HepG2 (cell line): Measurements from ENCODE around the gene PDK2. TPM values are rescaled to one million over a fixed set of nuclear protein-coding genes. Genes with fewer than 3 reads are reported as not detected.
A peak's percentile ranks its signal among the peaks of the same experiment; 100 is the strongest.

Experiments used
- ATF7 ChIP-seq, 2 experiments: fragments of 450-650 bp in 1 of 2; sonication (generic) in 1 of 2; formaldehyde crosslinking in 1 of 2; IDR thresholded peaks; 2 replicates each; pipeline versions ENCODE4 v1.4.0 to v1.6.1; 2016 to 2020; ENCODE audit warnings: antibody characterized with exemption in 1 of 2, mild to moderate bottlenecking in 1 of 2, missing genetic modification reagents in 1 of 2
- ELF4 ChIP-seq: sonication (generic); formaldehyde crosslinking; IDR thresholded peaks from 2 replicates; pipeline ENCODE4 v1.5.0; 2020; ENCODE audit warnings: missing genetic modification reagents, mild to moderate bottlenecking, moderate library complexity, borderline replicate concordance
- KLF6 ChIP-seq: IDR thresholded peaks from 2 replicates; pipeline ENCODE4 v1.8.0; 2016; ENCODE audit warnings: missing biosample characterization, missing genetic modification reagents
- MIER2 ChIP-seq: IDR thresholded peaks from 2 replicates; pipeline ENCODE4 v1.6.1; 2016; ENCODE audit warnings: missing biosample characterization, missing genetic modification reagents
- NFE2L1 ChIP-seq: sonication (generic); formaldehyde crosslinking; IDR thresholded peaks from 2 replicates; pipeline ENCODE4 v1.4.0; 2020; ENCODE audit warnings: missing genetic modification reagents, mild to moderate bottlenecking, borderline replicate concordance
- NFYB ChIP-seq: sonication (generic); formaldehyde crosslinking; IDR thresholded peaks from 2 replicates; pipeline ENCODE4 v1.4.0; 2020; ENCODE audit warnings: missing genetic modification reagents
- NR2F2 ChIP-seq: IDR thresholded peaks from 2 replicates; pipeline ENCODE4 v1.6.1; 2012; ENCODE audit warnings: low read depth, inconsistent platforms, borderline replicate concordance
- SP4 ChIP-seq: sonication (generic); formaldehyde crosslinking; IDR thresholded peaks from 2 replicates; pipeline ENCODE4 v1.8.1; 2023; ENCODE audit warnings: mild to moderate bottlenecking, missing genetic modification reagents
- TAF1 ChIP-seq: sonication (generic); formaldehyde crosslinking; IDR thresholded peaks from 2 replicates; pipeline ENCODE4 v1.4.0; 2020; ENCODE audit warnings: missing genetic modification reagents
- ZBTB7A ChIP-seq: sonication (generic); formaldehyde crosslinking; IDR thresholded peaks from 2 replicates; pipeline ENCODE4 v1.8.0; 2022; ENCODE audit warnings: mild to moderate bottlenecking, missing genetic modification reagents
- ZNF350 ChIP-seq: sonication (generic); formaldehyde crosslinking; IDR thresholded peaks from 2 replicates; pipeline ENCODE4 v1.4.0; 2020; ENCODE audit warnings: mild to moderate bottlenecking, low read depth, missing genetic modification reagents, borderline replicate concordance
- ZNF446 ChIP-seq: sonication (generic); formaldehyde crosslinking; IDR thresholded peaks from 2 replicates; pipeline ENCODE4 v1.5.0; 2020; ENCODE audit warnings: mild to moderate bottlenecking, missing genetic modification reagents
- polyA plus RNA-seq, 8 experiments: library from polyadenylated mRNA; depleted of rRNA in 3 of 8; stranded (reverse) in 7 of 8; unstranded in 1 of 8; fragments of >200 nt; fragmentation: Illumina TruSeq in 4 of 8; extraction: Trizol in 4 of 8; gene quantifications; 2 replicates each; pipeline versions ENCODE4 v1.2.1 to v1.2.3, GENCODE V29; 2011 to 2016; ENCODE audit warnings: low read depth in 4 of 8, missing spikeins in 1 of 8, mixed read lengths in 1 of 8; ENCODE audit not compliant: insufficient read depth in 1 of 8
- total RNA-seq, 5 experiments: library from RNA; depleted of rRNA; stranded (reverse); fragments of >200 nt; fragmentation: Illumina TruSeq; extraction: Trizol; gene quantifications; 2 replicates each; pipeline ENCODE4 v1.2.3, GENCODE V29; 2016; ENCODE audit warnings: low read depth in 1 of 5
- TF ChIP-seq, protein P1 (sequence below): sonication (generic); formaldehyde crosslinking; IDR thresholded peaks from 2 replicates; pipeline ENCODE4 v1.5.0; 2020; ENCODE audit warnings: mild to moderate bottlenecking, missing genetic modification reagents
- TF ChIP-seq, protein P2 (sequence below): sonication (generic); formaldehyde crosslinking; conservative IDR thresholded peaks from 2 replicates; pipeline ENCODE4 v1.8.0; 2022; ENCODE audit warnings: missing genetic modification reagents
- TF ChIP-seq, protein P3 (sequence below): IDR thresholded peaks from 2 replicates; pipeline ENCODE4 v1.6.1; 2012; ENCODE audit warnings: inconsistent platforms
- TF ChIP-seq, protein P4 (sequence below): sonication (generic); formaldehyde crosslinking; IDR thresholded peaks from 2 replicates; pipeline ENCODE4 v1.8.1; 2023; ENCODE audit warnings: missing genetic modification reagents, inconsistent platforms, borderline replicate concordance
- TF ChIP-seq, protein P5 (sequence below): sonication (generic); formaldehyde crosslinking; IDR thresholded peaks from 2 replicates; pipeline ENCODE4 v1.4.0; 2020; ENCODE audit warnings: mild to moderate bottlenecking, low read depth, missing genetic modification reagents
- TF ChIP-seq, protein P6 (sequence below): IDR thresholded peaks from 2 replicates; pipeline ENCODE4 v1.6.1; 2016; ENCODE audit warnings: low read depth
- TF ChIP-seq, protein P7 (sequence below): sonication (generic); formaldehyde crosslinking; IDR thresholded peaks from 2 replicates; pipeline ENCODE4 v1.8.1; 2023; ENCODE audit warnings: mild to moderate bottlenecking, moderate library complexity, missing genetic modification reagents

The PDK2 gene
- total and polyA plus RNA-seq, 2 of the 13 experiments (the other 11 are each of a cell fraction or from before 2014, with no cell fraction given) = 18.5 to 59.7 TPM

DNA sequence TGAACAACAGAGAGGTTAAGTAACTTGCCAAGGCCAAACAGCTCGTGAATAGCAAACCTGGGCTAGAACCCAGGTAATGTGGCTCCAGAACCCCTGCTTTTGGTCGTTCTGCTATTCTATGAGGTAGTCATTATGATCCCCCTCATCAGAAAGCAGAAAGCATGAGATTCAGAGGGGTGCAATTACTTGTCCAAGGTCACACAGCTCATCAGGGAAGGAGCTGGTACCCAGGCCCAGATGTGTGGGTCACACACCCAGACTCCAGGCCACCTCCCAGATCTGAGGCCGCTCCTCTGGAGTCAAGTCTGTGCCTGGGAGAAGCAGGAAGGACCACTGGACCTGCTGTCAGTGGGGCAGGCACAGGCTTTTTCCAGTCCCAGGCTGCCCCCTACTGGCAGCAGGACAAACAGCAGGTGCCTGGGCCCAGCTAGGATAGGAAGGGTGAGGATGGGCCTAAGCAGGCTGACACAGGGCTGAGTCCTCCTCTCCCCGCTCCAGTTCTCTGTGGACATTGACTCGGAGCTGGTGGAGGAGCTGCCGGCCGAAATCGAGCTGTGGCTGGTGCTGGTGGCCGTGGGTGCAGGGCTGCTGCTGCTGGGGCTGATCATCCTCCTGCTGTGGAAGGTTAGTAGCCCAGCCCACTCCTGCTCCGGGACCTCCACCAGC is 7.8 kb upstream of the PDK2 start (continued):
- TF ChIP-seq KLF6 (CRISPR knock-in tag) (no peak), NFYB (no peak), ZBTB7A (CRISPR knock-in tag) (no peak), ELF4 (CRISPR knock-in tag) (no peak), ZNF446 (CRISPR knock-in tag) (no peak), MIER2 (0 out of 2 replicates have a peak, but pooled peaks have one; percentile 48), SP4 (CRISPR knock-in tag) (no peak), ATF7 (IDR thresholded peaks at IDR 0.05) (no peak), ATF7 (CRISPR knock-in tag; IDR thresholded peaks at IDR 0.05) (no peak), TAF1 (no peak), NFE2L1 (CRISPR knock-in tag) (no peak), NR2F2 (no peak), ZNF350 (no peak; the same call in 1 of the 2 replicates)
- TF ChIP-seq, protein P1, sequence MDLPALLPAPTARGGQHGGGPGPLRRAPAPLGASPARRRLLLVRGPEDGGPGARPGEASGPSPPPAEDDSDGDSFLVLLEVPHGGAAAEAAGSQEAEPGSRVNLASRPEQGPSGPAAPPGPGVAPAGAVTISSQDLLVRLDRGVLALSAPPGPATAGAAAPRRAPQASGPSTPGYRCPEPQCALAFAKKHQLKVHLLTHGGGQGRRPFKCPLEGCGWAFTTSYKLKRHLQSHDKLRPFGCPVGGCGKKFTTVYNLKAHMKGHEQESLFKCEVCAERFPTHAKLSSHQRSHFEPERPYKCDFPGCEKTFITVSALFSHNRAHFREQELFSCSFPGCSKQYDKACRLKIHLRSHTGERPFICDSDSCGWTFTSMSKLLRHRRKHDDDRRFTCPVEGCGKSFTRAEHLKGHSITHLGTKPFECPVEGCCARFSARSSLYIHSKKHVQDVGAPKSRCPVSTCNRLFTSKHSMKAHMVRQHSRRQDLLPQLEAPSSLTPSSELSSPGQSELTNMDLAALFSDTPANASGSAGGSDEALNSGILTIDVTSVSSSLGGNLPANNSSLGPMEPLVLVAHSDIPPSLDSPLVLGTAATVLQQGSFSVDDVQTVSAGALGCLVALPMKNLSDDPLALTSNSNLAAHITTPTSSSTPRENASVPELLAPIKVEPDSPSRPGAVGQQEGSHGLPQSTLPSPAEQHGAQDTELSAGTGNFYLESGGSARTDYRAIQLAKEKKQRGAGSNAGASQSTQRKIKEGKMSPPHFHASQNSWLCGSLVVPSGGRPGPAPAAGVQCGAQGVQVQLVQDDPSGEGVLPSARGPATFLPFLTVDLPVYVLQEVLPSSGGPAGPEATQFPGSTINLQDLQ = no peak
- TF ChIP-seq, protein P2, sequence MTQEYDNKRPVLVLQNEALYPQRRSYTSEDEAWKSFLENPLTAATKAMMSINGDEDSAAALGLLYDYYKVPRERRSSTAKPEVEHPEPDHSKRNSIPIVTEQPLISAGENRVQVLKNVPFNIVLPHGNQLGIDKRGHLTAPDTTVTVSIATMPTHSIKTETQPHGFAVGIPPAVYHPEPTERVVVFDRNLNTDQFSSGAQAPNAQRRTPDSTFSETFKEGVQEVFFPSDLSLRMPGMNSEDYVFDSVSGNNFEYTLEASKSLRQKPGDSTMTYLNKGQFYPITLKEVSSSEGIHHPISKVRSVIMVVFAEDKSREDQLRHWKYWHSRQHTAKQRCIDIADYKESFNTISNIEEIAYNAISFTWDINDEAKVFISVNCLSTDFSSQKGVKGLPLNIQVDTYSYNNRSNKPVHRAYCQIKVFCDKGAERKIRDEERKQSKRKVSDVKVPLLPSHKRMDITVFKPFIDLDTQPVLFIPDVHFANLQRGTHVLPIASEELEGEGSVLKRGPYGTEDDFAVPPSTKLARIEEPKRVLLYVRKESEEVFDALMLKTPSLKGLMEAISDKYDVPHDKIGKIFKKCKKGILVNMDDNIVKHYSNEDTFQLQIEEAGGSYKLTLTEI (CRISPR knock-in tag) = no peak
- TF ChIP-seq, protein P3, sequence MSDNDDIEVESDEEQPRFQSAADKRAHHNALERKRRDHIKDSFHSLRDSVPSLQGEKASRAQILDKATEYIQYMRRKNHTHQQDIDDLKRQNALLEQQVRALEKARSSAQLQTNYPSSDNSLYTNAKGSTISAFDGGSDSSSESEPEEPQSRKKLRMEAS = no peak
- TF ChIP-seq, protein P4, sequence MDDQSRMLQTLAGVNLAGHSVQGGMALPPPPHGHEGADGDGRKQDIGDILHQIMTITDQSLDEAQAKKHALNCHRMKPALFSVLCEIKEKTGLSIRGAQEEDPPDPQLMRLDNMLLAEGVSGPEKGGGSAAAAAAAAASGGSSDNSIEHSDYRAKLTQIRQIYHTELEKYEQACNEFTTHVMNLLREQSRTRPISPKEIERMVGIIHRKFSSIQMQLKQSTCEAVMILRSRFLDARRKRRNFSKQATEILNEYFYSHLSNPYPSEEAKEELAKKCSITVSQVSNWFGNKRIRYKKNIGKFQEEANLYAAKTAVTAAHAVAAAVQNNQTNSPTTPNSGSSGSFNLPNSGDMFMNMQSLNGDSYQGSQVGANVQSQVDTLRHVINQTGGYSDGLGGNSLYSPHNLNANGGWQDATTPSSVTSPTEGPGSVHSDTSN (CRISPR knock-in tag) = no peak
- TF ChIP-seq, protein P5, sequence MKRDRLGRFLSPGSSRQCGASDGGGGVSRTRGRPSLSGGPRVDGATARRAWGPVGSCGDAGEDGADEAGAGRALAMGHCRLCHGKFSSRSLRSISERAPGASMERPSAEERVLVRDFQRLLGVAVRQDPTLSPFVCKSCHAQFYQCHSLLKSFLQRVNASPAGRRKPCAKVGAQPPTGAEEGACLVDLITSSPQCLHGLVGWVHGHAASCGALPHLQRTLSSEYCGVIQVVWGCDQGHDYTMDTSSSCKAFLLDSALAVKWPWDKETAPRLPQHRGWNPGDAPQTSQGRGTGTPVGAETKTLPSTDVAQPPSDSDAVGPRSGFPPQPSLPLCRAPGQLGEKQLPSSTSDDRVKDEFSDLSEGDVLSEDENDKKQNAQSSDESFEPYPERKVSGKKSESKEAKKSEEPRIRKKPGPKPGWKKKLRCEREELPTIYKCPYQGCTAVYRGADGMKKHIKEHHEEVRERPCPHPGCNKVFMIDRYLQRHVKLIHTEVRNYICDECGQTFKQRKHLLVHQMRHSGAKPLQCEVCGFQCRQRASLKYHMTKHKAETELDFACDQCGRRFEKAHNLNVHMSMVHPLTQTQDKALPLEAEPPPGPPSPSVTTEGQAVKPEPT (CRISPR knock-in tag) = no peak
- TF ChIP-seq, protein P6, sequence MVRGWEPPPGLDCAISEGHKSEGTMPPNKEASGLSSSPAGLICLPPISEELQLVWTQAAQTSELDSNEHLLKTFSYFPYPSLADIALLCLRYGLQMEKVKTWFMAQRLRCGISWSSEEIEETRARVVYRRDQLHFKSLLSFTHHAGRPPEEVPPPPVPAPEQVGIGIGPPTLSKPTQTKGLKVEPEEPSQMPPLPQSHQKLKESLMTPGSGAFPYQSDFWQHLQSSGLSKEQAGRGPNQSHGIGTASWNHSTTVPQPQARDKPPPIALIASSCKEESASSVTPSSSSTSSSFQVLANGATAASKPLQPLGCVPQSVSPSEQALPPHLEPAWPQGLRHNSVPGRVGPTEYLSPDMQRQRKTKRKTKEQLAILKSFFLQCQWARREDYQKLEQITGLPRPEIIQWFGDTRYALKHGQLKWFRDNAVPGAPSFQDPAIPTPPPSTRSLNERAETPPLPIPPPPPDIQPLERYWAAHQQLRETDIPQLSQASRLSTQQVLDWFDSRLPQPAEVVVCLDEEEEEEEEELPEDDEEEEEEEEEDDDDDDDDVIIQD (CRISPR knock-in tag) = no peak
- TF ChIP-seq, protein P7, sequence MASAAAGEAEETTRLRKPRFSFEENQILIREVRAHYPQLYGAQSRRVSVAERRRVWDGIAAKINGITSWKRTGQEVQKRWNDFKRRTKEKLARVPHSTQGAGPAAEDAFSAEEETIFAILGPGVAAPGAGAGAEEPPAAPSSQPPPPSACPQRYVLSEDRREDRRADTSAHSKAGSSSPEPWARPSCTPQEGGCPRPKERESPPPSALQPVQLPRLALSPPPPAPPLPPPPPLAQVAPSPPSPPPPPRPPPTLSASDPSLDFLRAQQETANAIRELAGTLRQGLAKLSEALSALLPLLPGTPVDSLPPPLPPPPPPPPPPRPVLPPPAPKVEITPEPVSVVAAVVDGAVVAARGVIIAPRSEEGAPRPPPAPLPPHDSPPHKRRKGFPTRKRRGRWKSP (CRISPR knock-in tag) = no peak
